ENCODE data around the gene CLCNKA. TPM values are rescaled to one million over a fixed set of nuclear protein-coding genes. Genes with fewer than 3 reads are reported as not detected.

Gene CLCNKA
- polyA plus RNA-seq, 1 donor (not counting 4 experiments of a cell fraction or from before 2014, with no cell fraction given), result not detected

DNA sequence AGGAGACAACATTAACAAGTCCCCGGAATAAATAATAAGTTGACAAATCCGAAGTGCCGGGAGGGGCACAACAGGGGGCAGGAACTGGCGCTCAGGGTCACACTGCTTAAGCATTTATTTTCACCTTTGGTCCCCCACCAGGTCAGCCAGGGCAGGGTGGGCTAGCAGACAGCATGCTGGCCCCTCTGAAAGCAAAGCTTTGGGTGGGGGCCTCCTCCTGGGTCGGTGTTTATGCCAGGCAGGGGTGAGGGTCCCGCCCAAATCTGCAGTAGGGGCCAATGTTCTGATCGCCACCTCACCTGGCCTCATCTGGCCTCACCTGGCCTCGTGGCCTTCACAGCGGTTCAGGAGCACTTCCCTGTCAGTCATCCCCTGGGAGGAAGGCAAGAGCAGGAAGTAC lies 59.8 kb downstream of the CLCNKA start:
- TF ChIP-seq EZH2 (IDR thresholded peaks at IDR 0.05; ENCODE audit: low read length), result no peak
- TF ChIP-seq, protein P1, sequence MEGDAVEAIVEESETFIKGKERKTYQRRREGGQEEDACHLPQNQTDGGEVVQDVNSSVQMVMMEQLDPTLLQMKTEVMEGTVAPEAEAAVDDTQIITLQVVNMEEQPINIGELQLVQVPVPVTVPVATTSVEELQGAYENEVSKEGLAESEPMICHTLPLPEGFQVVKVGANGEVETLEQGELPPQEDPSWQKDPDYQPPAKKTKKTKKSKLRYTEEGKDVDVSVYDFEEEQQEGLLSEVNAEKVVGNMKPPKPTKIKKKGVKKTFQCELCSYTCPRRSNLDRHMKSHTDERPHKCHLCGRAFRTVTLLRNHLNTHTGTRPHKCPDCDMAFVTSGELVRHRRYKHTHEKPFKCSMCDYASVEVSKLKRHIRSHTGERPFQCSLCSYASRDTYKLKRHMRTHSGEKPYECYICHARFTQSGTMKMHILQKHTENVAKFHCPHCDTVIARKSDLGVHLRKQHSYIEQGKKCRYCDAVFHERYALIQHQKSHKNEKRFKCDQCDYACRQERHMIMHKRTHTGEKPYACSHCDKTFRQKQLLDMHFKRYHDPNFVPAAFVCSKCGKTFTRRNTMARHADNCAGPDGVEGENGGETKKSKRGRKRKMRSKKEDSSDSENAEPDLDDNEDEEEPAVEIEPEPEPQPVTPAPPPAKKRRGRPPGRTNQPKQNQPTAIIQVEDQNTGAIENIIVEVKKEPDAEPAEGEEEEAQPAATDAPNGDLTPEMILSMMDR (optimal IDR thresholded peaks at IDR 0.05 in 1 of 3, IDR thresholded peaks at IDR 0.05 in 1 of 3, conservative IDR thresholded peaks at IDR 0.05 in 1 of 3; ENCODE audit: extremely low read depth in 1 of 3, insufficient read depth in 2 of 3, low read length in 3 of 3), result no peak
- Histone ChIP-seq H3K4me3 (ENCODE audit: control insufficient read depth in 2 of 3, extremely low read depth in 1 of 3, insufficient read depth in 2 of 3, low read depth in 1 of 3, low read length in 3 of 3) (no peak overlapping the region), H4K20me1 (ENCODE audit: control insufficient read depth, extremely low read depth, insufficient read depth, low read length) (no peaks in the 10 kb centered on the region), H3K4me2 (ENCODE audit: control insufficient read depth, extremely low read depth, insufficient read depth, low read depth, low read length) (peak overlapping the region; percentile 70), H3K4me1 (ENCODE audit: control insufficient read depth, extremely low read depth, insufficient read depth, low read length) (peaks cover 22% of the 10 kb centered on the region), H3K9ac (ENCODE audit: control insufficient read depth, extremely low read depth, insufficient read depth, low read length) (peak overlapping the region; percentile 47), H3K79me2 (ENCODE audit: control insufficient read depth, insufficient read depth, low read length) (no peaks in the 10 kb centered on the region), H3K9me1 (ENCODE audit: control insufficient read depth, extremely low read depth, insufficient read depth, low read length) (no peaks in the 10 kb centered on the region), H3K27me3 (ENCODE audit: control insufficient read depth, extremely low read depth, insufficient read depth, low read length) (no peaks in the 10 kb centered on the region), H2AFZ (ENCODE audit: control insufficient read depth, low read length) (peak overlapping the region; percentile 80), H3K36me3 (ENCODE audit: control insufficient read depth in 2 of 2, extremely low read depth in 1 of 2, insufficient read depth in 2 of 2, low read length in 2 of 2) (no peaks in the 10 kb centered on the region), H3K27ac (ENCODE audit: control insufficient read depth, insufficient read depth, low read length) (no peak overlapping the region), H3K9me3 (ENCODE audit: control insufficient read depth, low read depth, low read length) (no peaks in the 10 kb centered on the region)
- DNase-seq (ENCODE audit: low read depth, low spot score) (no peak), FAIRE-seq (no peak)
- dilution Hi-C loops (cut with MboI; ENCODE audit: extremely low pct_ligation_motif_present, low sequenced_read_pairs), result no loop called here

DNA sequence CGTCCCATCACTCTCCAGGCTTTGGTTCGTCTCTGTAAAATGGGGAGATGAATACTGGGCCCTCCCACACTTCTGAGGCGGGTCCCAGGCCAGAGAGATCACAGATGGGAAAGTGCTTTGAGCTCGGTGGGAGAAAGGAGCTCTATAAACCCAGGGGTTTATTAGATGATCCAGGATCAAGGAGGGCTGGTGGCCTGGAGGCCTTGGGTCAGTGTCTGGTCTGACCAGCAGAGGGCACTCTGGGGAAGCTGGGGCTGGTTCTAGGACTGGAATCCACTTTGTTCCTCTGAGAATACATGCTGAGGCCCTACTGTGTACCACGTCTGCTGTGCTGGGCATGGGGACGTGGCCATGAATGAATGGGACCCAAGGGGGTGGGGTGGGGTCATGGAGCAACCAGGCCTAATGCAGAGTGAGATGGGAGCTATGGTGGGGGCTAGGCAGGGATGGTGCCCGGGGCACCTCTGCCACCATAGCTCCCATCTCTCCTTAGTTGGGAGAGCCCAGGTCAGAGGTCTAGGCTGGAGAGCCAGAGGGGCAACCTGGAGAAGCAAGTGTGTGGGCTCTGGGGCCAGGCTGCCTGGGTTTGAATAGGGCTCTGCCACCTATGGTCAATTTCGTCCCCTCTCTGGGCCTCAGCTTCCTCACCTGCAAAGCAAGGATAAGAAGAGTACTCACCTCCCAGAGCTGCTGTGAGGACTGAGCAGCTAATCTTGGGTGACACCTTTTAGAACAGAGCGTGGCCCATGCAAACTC lies 60.6 kb downstream of the CLCNKA start:
- Histone ChIP-seq H4K20me1 (ENCODE audit: control insufficient read depth, extremely low read depth, insufficient read depth, low read length) (no peaks in the 10 kb centered on the region), H3K4me3 (ENCODE audit: control insufficient read depth in 2 of 3, extremely low read depth in 1 of 3, insufficient read depth in 2 of 3, low read depth in 1 of 3, low read length in 3 of 3) (no peak overlapping the region), H3K79me2 (ENCODE audit: control insufficient read depth, insufficient read depth, low read length) (no peaks in the 10 kb centered on the region), H3K27ac (ENCODE audit: control insufficient read depth, insufficient read depth, low read length) (peak overlapping the region; percentile 49), H3K4me2 (ENCODE audit: control insufficient read depth, extremely low read depth, insufficient read depth, low read depth, low read length) (peak overlapping the region; percentile 70), H2AFZ (ENCODE audit: control insufficient read depth, low read length) (peak overlapping the region; percentile 80), H3K36me3 (ENCODE audit: control insufficient read depth in 2 of 2, extremely low read depth in 1 of 2, insufficient read depth in 2 of 2, low read length in 2 of 2) (no peaks in the 10 kb centered on the region), H3K4me1 (ENCODE audit: control insufficient read depth, extremely low read depth, insufficient read depth, low read length) (peaks cover 15% of the 10 kb centered on the region), H3K27me3 (ENCODE audit: control insufficient read depth, extremely low read depth, insufficient read depth, low read length) (no peaks in the 10 kb centered on the region), H3K9me1 (ENCODE audit: control insufficient read depth, extremely low read depth, insufficient read depth, low read length) (no peaks in the 10 kb centered on the region), H3K9ac (ENCODE audit: control insufficient read depth, extremely low read depth, insufficient read depth, low read length) (peak overlapping the region; percentile 47), H3K9me3 (ENCODE audit: control insufficient read depth, low read depth, low read length) (no peaks in the 10 kb centered on the region)
- dilution Hi-C loops (cut with MboI; ENCODE audit: extremely low pct_ligation_motif_present, low sequenced_read_pairs), result no loop called here
- FAIRE-seq (peak; percentile 75), DNase-seq (ENCODE audit: low read depth, low spot score) (no peak)
- TF ChIP-seq, protein P1 (optimal IDR thresholded peaks at IDR 0.05 in 1 of 3, IDR thresholded peaks at IDR 0.05 in 1 of 3, conservative IDR thresholded peaks at IDR 0.05 in 1 of 3; ENCODE audit: extremely low read depth in 1 of 3, insufficient read depth in 2 of 3, low read length in 3 of 3), result peak in 2 of 3 experiments; percentile 96 to 97
- no peak for TF ChIP-seq EZH2 (IDR thresholded peaks at IDR 0.05; ENCODE audit: low read length)
